HG03520 (cell line): ENCODE data around the gene MARF1.
"Not testable (repeated sequence)": the region's sequence is repeated elsewhere in the genome, so short reads cannot be mapped to it uniquely, and the experiment has no call there.

Experiments used
- ATAC-seq: cut with Tn5 transposase; IDR thresholded peaks from one replicate; pipeline ENCODE4 v1.9.1; 2021; ENCODE audit warnings: mild to moderate bottlenecking, moderate library complexity; ENCODE audit not compliant: unreplicated experiment

Gene MARF1

DNA sequence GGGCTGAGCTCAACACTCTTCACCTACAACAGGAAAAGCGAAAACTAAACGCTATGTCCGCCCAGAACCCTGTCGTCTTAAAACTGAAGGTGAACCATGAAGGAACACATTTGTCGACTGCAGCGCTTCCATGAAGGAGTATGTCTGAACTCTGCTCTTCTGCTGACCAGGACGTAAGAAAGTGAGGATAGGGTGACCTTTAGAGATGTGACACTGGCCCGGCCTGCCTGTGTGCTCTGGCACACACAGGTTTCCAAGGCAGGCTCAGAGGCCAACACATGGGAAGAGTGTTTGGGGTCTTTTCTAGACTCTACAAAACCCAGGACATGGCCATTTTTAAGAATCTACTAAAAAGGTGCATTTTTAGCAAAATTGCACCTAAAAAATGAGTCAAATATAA, 21.1 kb downstream of the MARF1 start:
- no peak for ATAC-seq

GRCh38 chr16:15621456-15621855, 21.5 kb downstream of the MARF1 start:
- ATAC-seq = no peak

GRCh38 chr16:15620611-15621195, 22.3 kb downstream of the MARF1 start:
- no peak for ATAC-seq

DNA sequence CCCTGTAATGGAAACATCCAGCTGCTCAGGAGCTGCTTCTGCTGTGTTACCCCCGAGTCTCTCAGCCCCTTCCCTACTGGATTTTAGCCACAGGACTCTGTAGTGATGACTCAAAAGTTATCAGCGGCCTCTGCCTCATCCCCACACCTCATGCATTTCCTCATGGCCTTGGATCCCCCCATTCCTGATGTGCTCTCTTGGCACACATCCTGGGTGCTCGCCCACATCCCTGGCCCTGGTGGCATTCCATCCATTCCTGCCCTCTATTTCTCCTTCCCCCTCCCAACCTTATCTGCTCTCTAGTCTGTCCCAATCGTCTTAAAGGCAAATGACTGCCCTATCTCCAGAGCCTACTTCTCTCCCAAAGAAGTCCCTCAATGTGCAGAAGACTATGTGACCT, 24.6 kb downstream of the MARF1 start:
- ATAC-seq = no peak

GRCh38 chr16:15617901-15618300, 25.1 kb downstream of the MARF1 start:
- ATAC-seq = no peak

GRCh38 chr16:15616475-15617165, 26.3 kb downstream of the MARF1 start:
- ATAC-seq = no peak

DNA sequence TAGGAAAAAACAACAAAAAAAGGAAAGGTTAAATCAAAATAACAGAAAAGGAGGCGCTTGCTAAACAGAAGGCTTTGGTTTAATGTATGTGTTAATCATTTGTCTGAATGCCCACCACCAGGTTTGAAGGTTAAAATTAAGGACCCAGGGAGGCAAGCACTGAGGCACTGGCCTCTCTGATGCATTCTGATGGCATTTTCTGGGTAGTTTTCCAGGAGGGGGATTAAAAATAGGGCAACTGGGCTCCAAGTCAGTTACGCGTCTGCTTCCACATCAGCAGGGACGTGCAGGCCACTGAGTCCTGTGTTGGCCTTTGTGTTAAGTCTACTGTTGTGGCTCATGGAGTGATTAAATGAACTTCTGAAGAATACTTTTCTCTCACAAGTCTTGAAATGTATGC, 26.9 kb downstream of the MARF1 start:
- ATAC-seq = no peak

- ATAC-seq = no peak
Measured at GRCh38 chr16:15613676-15614075, 29.3 kb downstream of the MARF1 start.

GRCh38 chr16:15611610-15612009, 31.3 kb downstream of the MARF1 start:
- no peak for ATAC-seq

GRCh38 chr16:15610369-15610871, 32.5 kb downstream of the MARF1 start:
- no peak for ATAC-seq

- ATAC-seq = no peak
Measured at GRCh38 chr16:15609286-15609649, 33.7 kb downstream of the MARF1 start.

- no peak for ATAC-seq
Measured at GRCh38 chr16:15608398-15609285, 34.3 kb downstream of the MARF1 start.

GRCh38 chr16:15607700-15608396, 35.1 kb downstream of the MARF1 start:
- ATAC-seq = no peak

- ATAC-seq = not testable (repeated sequence)
Measured at GRCh38 chr16:15607221-15607699, 35.7 kb downstream of the MARF1 start.

DNA sequence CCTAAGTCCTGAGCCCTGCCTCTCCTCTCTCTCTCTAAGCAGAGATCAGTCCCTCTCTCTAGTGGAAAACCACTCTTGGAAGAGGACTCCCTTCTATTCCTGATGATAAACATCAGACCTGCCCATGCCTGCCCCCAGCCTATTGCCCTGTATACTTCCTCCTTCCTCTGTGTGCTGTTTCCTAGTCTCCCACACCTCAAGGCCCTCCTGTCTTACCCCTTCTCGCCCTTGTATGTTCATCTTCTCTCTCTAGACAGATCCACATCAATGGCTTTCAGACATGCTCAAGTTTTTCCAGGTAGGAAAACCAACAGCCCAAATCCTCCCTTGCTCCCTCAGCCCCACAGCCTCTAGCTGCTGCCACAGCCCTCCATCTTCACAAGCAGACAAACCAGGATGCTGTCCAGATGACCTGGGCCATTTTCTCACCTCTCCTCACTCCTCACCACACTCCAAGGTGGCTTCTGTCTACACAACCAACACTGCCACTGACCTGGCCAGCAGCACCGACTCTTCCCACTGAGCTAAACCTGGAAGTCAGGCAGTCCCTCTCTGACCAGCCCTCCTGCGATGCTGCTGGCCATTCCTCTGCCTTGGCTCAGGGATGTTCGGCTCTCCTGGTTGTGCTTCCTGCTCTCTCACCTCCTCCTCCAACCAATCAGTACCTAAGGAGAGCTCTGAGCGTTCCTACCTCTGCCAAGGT, 36.3 kb downstream of the MARF1 start:
- ATAC-seq = no peak

DNA sequence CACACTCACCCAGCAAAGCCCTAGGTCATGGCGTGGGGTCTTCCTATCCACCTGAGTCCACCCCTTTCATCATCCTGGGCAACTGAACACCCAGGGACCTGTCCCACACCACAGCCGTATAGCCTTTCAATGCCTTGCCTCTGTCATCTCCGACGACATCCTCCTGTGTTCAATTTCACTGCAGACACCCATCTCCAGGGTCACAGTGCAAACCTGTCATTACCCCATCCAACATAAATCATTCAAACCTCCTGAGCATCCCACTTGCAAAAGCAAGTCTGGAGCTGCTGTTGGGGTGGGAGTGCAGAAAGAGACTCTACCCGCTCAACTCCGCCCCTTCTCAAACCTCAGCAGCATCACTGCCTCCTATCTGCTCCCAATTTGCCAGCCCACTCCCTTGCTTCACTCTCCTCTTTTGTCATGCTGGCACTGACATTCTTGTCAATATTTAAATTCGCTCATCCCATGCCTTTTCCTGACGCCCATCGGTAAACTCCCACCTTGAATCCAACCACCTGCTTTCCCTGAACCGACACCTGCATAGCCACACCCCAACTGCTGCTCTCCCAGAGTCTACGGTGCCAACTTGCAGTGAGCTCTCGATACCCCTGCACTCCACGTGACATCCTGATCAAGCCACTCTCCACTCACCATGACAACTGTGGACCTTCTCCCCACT, 37.0 kb downstream of the MARF1 start:
- no peak for ATAC-seq

DNA sequence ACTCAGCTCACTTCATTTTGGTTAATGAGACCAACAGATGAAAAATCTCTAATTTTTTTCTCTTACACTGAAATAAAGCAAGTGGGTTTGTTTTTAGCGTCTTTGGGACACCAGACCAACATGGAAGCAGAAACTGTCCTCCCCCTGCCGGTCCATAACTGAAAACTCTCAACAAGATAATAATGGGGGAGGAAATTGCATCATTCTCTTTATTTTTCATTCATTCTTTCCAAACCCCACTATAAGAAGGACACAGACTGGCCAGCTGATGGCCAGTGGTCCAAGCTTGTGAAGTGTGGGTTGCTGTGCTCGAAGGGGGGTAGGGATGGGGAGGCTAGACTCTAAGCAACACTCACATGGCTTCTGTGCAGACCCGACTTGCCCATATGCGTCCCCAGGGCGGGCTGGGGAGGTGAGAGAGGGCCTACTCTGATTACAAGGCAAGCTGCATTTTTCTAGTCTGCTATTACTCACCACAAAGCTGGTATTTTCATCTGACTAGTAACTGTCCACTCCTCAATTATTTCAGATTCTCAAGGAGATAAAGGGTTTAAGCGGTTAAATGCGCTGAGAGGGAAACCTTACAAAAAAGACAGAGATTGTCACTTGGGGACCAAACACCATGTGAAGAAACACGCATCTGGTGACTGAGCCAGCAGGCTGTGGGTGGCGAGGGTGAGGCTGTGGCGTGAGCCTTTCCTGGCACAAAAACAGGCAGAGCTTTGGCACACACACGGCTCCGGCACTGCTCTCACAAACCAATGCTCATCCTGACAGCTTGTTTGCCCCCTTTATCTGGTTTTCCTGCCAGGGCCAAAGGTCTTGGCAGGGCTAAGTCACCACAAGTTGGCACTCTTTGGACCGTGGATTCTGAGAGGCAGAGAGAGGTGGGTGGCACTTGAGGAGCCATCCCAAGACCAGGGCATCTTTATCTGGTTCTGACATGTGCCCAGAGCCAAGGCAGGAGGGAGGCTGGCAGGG, 38.2 kb downstream of the MARF1 start:
- no peak for ATAC-seq

GRCh38 chr16:15602285-15603044, 40.5 kb downstream of the MARF1 start:
- ATAC-seq = no peak
